Panc1 (cell line): ENCODE measurements around the gene RASSF10. TPM values are rescaled to one million over a fixed set of nuclear protein-coding genes. Genes with fewer than 3 reads are reported as not detected.

Source experiments
- ATAC-seq: fragments of 200-7000 bp; cut with Tn5 transposase; 2 replicates; pipeline ENCODE4 v1.9.1; 2020; ENCODE audit warnings: mild to moderate bottlenecking, moderate library complexity
- BruUV-seq: library from RNA; stranded (reverse); fragments of 400-500 nt; replicated peaks from 2 replicates; lab custom pipeline; 2021; lab: Mats Ljungman, UMichigan
- CTCF ChIA-PET: fragments of 300-600 bp; sonication (Branson Sonifier 250); formaldehyde crosslinking; loops from one replicate; lab custom pipeline; 2022; ENCODE audit warnings: antibody characterized with exemption; lab: Charles Lee
- POLR2A ChIA-PET: fragments of 300-600 bp; sonication (Branson Sonifier 250); formaldehyde crosslinking; loops from one replicate; lab custom pipeline; 2022; ENCODE audit warnings: antibody characterized with exemption; lab: Charles Lee
- DNase-seq: peaks from one replicate; pipeline ENCODE4 v3.0.0-alpha.2; 2010; ENCODE audit warnings: low read depth, low spot score
- H3K27ac ChIP-seq: 2 replicates; pipeline ENCODE4 v1.5.1; 2011; ENCODE audit warnings: mild to moderate bottlenecking, low read length, inconsistent platforms
- H3K27me3 ChIP-seq: fragments of 200-500 bp; sonication (Bioruptor generic); 2 replicates; pipeline ENCODE4 v1.6.0; 2014; ENCODE audit warnings: low read length, inconsistent platforms; ENCODE audit not compliant: control insufficient read depth, insufficient read depth
- H3K36me3 ChIP-seq: fragments of 200-500 bp; sonication (Bioruptor generic); 2 replicates; pipeline ENCODE4 v1.5.1; 2014; ENCODE audit warnings: inconsistent platforms, mild to moderate bottlenecking, low read length, moderate library complexity; ENCODE audit not compliant: control insufficient read depth, insufficient read depth
- H3K4me1 ChIP-seq: 2 replicates; pipeline ENCODE4 v1.5.1; 2011; ENCODE audit warnings: inconsistent platforms, mild to moderate bottlenecking, low read length, moderate library complexity; ENCODE audit not compliant: control insufficient read depth, insufficient read depth
- H3K4me3 ChIP-seq, 2 experiments: 2 replicates each; pipeline ENCODE4 v1.5.1; 2011 to 2012; ENCODE audit warnings: low read depth in 2 of 2, low read length in 2 of 2, mild to moderate bottlenecking in 2 of 2, inconsistent platforms in 1 of 2, moderate library complexity in 1 of 2
- H3K9me3 ChIP-seq: fragments of 200-500 bp; sonication (Bioruptor generic); 2 replicates; pipeline ENCODE4 v1.5.1; 2014; ENCODE audit warnings: low read depth, mild to moderate bottlenecking, inconsistent platforms, low read length, moderate library complexity; ENCODE audit not compliant: control insufficient read depth, insufficient read depth
- POLR2AphosphoS5 ChIP-seq: IDR thresholded peaks from 2 replicates; pipeline ENCODE4 v1.6.1; 2012; ENCODE audit warnings: mild to moderate bottlenecking, low read depth, low read length, moderate library complexity
- SIN3A ChIP-seq: IDR thresholded peaks from 2 replicates; pipeline ENCODE4 v1.6.1; 2012; ENCODE audit warnings: low read depth, mild to moderate bottlenecking, low read length, moderate library complexity, borderline replicate concordance; ENCODE audit not compliant: insufficient read depth
- TCF7L2 ChIP-seq: IDR thresholded peaks from 2 replicates; pipeline ENCODE4 v1.6.1; 2011; ENCODE audit warnings: mild to moderate bottlenecking, low read depth, low read length, inconsistent platforms
- in situ Hi-C: cut with HindIII; loops from 2 replicates; pipeline ENCODE4 v1.10.0; 2016; ENCODE audit warnings: low sequenced_read_pairs, low pct_unique_long_range_greater_than_20kb
- intact Hi-C: fragments of 100-400 bp; cut with micrococcal nuclease; formaldehyde crosslinking; loops from one replicate; pipeline ENCODE4 v1.10.0; 2022; ENCODE audit not compliant: unreplicated experiment
- total RNA-seq: library from RNA; stranded (reverse); gene quantifications from one replicate; pipeline ENCODE4 v1.2.1, GENCODE V29; 2021; ENCODE audit not compliant: unreplicated experiment
- TF ChIP-seq, protein P1 (sequence below): fragments of 450-650 bp; IDR thresholded peaks from 2 replicates; pipeline ENCODE4 v1.5.1; 2017; ENCODE audit warnings: mild to moderate bottlenecking
- TF ChIP-seq, protein P2 (sequence below), 2 experiments: IDR thresholded peaks; 2 replicates each; pipeline ENCODE4 v1.6.1; 2011 to 2012; ENCODE audit warnings: low read depth in 2 of 2, control low read depth in 1 of 2, low read length in 1 of 2, mild to moderate bottlenecking in 1 of 2, moderate library complexity in 1 of 2; ENCODE audit not compliant: insufficient read depth in 1 of 2

Gene RASSF10
- total RNA-seq, 1 experiment from 2014 or later = not detected

DNA sequence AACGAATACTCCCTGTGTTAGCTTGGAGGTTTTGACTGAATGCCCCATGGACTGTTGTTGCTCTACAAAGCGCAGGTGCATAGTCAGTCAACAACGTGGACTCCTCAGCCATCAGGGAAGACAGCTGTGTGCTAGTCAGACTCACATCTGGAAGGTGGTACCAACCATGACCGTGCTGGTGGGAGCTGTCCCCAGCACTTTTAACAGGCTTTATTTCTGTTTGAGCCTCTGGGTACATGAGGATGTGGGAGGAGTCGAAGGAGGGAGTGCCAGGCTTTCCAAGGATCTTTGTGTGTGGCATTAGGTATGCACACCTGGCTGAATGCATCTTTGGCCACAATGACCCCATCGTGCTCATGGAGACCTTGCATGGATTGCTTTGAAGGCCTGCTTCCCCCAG is 6.6 kb downstream of the RASSF10 start:
- H3K9me3 ChIP-seq = no peaks in the 10 kb centered on the region
- intact Hi-C loops = no loop called here
- no peak overlapping the region for H3K27ac ChIP-seq
- TF ChIP-seq, protein P1, sequence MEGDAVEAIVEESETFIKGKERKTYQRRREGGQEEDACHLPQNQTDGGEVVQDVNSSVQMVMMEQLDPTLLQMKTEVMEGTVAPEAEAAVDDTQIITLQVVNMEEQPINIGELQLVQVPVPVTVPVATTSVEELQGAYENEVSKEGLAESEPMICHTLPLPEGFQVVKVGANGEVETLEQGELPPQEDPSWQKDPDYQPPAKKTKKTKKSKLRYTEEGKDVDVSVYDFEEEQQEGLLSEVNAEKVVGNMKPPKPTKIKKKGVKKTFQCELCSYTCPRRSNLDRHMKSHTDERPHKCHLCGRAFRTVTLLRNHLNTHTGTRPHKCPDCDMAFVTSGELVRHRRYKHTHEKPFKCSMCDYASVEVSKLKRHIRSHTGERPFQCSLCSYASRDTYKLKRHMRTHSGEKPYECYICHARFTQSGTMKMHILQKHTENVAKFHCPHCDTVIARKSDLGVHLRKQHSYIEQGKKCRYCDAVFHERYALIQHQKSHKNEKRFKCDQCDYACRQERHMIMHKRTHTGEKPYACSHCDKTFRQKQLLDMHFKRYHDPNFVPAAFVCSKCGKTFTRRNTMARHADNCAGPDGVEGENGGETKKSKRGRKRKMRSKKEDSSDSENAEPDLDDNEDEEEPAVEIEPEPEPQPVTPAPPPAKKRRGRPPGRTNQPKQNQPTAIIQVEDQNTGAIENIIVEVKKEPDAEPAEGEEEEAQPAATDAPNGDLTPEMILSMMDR = no peak
- TF ChIP-seq, protein P2, sequence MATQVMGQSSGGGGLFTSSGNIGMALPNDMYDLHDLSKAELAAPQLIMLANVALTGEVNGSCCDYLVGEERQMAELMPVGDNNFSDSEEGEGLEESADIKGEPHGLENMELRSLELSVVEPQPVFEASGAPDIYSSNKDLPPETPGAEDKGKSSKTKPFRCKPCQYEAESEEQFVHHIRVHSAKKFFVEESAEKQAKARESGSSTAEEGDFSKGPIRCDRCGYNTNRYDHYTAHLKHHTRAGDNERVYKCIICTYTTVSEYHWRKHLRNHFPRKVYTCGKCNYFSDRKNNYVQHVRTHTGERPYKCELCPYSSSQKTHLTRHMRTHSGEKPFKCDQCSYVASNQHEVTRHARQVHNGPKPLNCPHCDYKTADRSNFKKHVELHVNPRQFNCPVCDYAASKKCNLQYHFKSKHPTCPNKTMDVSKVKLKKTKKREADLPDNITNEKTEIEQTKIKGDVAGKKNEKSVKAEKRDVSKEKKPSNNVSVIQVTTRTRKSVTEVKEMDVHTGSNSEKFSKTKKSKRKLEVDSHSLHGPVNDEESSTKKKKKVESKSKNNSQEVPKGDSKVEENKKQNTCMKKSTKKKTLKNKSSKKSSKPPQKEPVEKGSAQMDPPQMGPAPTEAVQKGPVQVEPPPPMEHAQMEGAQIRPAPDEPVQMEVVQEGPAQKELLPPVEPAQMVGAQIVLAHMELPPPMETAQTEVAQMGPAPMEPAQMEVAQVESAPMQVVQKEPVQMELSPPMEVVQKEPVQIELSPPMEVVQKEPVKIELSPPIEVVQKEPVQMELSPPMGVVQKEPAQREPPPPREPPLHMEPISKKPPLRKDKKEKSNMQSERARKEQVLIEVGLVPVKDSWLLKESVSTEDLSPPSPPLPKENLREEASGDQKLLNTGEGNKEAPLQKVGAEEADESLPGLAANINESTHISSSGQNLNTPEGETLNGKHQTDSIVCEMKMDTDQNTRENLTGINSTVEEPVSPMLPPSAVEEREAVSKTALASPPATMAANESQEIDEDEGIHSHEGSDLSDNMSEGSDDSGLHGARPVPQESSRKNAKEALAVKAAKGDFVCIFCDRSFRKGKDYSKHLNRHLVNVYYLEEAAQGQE (IDR thresholded peaks at IDR 0.05; ENCODE audit: insufficient read depth in 1 of 2, low read depth in 2 of 2, low read length in 1 of 2) = no peak
- TF ChIP-seq SIN3A (no peak), TCF7L2 (no peak), POLR2AphosphoS5 (no peak)
- ChIA-PET CTCF (no interaction called here), POLR2A (no interaction called here)
- H3K4me1 ChIP-seq = no peaks in the 10 kb centered on the region
- H3K36me3 ChIP-seq = no peaks in the 10 kb centered on the region
- no peak overlapping the region for H3K4me3 ChIP-seq
- BruUV-seq = no TSS peak
- DNase-seq = no peak
- ATAC-seq = no peak
- in situ Hi-C loops = no loop called here
- H3K27me3 ChIP-seq = peaks cover 27% of the 10 kb centered on the region

DNA sequence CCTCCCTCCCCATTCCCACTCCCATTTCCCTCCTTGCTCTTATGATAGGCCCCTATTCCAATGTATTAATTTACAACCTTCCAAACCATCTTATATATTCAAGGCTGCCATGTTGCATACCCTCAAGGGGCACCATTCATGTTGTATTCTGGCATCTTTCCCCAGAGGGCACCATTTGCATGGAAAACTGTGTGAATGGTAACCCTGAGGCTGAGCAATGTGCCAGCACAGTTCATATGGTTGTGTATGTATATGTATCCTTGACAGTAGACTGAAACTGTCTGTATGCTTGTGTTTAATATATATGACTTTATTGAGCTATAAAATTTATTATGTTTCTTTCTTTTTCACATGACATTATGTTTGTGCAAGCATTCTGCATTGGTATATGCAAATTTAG is 7.3 kb downstream of the RASSF10 start:
- Histone ChIP-seq H3K36me3 (no peaks in the 10 kb centered on the region), H3K27ac (no peak overlapping the region), H3K4me3 (no peak overlapping the region), H3K27me3 (peaks cover 29% of the 10 kb centered on the region), H3K9me3 (no peaks in the 10 kb centered on the region), H3K4me1 (no peaks in the 10 kb centered on the region)
- DNase-seq (no peak), ATAC-seq (no peak)
- no peak for TF ChIP-seq POLR2AphosphoS5
- TF ChIP-seq, protein P2 (IDR thresholded peaks at IDR 0.05; ENCODE audit: insufficient read depth in 1 of 2, low read depth in 2 of 2, low read length in 1 of 2) = no peak
- TF ChIP-seq TCF7L2 = no peak
- no peak for TF ChIP-seq SIN3A
- TF ChIP-seq, protein P1 = no peak
- CTCF ChIA-PET = no interaction called here
- intact Hi-C loops = no loop called here
- BruUV-seq = no TSS peak
- POLR2A ChIA-PET = no interaction called here
- in situ Hi-C loops = no loop called here
